Thymus (tissue), 11 donors: ENCODE data around the gene EIF1AX. TPM values are rescaled to one million over a fixed set of nuclear protein-coding genes. Genes with fewer than 3 reads are reported as not detected.
"Not testable (repeated sequence)": the region's sequence is repeated elsewhere in the genome, so short reads cannot be mapped to it uniquely, and the experiment has no call there.

ENCODE experiments used
- DNase-seq, 9 donors: peaks; one replicate each; pipeline ENCODE4 v3.0.0-alpha.2; 2013; ENCODE audit warnings: low spot score in 9 of 9, low read depth in 6 of 9, missing footprints in 1 of 9
- H3K27ac ChIP-seq, 2 donors: one replicate each; pipeline ENCODE4 v1.5.1; 2013; ENCODE audit warnings: control low read depth in 1 of 2, low read depth in 1 of 2, low read length in 1 of 2, mild to moderate bottlenecking in 1 of 2, moderate library complexity in 1 of 2
- H3K27me3 ChIP-seq, 2 donors: one replicate each; pipeline ENCODE4 v1.5.1; 2013; ENCODE audit warnings: low read length in 1 of 2; ENCODE audit not compliant: control insufficient read depth in 2 of 2, insufficient read depth in 1 of 2
- H3K36me3 ChIP-seq, 2 donors: one replicate each; pipeline ENCODE4 v1.5.1; 2013; ENCODE audit warnings: low read length in 1 of 2, mild to moderate bottlenecking in 1 of 2, moderate library complexity in 1 of 2; ENCODE audit not compliant: control insufficient read depth in 2 of 2, insufficient read depth in 2 of 2
- H3K4me1 ChIP-seq, 2 donors: one replicate each; pipeline ENCODE4 v1.5.1; 2013; ENCODE audit warnings: low read length in 2 of 2; ENCODE audit not compliant: control insufficient read depth in 2 of 2, insufficient read depth in 2 of 2
- H3K4me3 ChIP-seq, 2 donors: one replicate each; pipeline ENCODE4 v1.5.1; 2013; ENCODE audit warnings: low read length in 2 of 2, control low read depth in 1 of 2, mild to moderate bottlenecking in 1 of 2
- H3K9me3 ChIP-seq, 2 donors: one replicate each; pipeline ENCODE4 v1.5.1; 2013; ENCODE audit warnings: low read length in 1 of 2, mild to moderate bottlenecking in 1 of 2; ENCODE audit not compliant: control insufficient read depth in 2 of 2, insufficient read depth in 1 of 2
- WGBS: extraction: QIAGEN DNeasy Blood & Tissue Kit; methylation state at CpG from one replicate; pipeline ENCODE4 v1.1.7; 2013; 5-methylcytosine and 5-hydroxymethylcytosine counted together
- polyA plus RNA-seq: library from polyadenylated mRNA; stranded (reverse); fragments of 200-250 nt; gene quantifications from one replicate; pipeline ENCODE4 v1.2.3, GENCODE V29; 2013
- total RNA-seq: library from RNA; stranded (reverse); fragments of 120-200 nt; gene quantifications from one replicate; pipeline ENCODE4 v1.2.4, GENCODE V29; 2013
- donor health status: healthy.

The EIF1AX gene
- total and polyA plus RNA-seq, 2 donors: 40.5 to 45.3 TPM

DNA sequence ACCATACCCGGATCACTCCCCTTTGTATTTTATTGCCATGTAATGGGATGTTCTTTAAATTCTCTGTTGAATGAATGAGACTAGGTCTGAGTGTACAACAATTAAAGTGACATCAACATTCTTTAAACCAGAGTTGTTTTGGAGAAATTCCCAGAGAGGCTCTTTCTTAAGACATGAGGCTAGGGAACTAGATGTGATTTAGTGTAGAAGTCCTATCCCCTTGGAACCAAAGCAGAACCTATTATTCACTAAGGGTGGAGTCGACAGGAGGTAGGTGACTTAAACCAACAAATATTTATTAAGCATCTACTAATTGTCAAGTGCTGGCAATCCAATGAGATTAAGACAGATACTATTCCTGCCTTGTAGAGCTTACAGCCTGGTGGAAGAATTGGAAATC lies 1.7 kb downstream of the EIF1AX start:
- peak overlapping the region; percentile 73 to 98 for H3K4me3 ChIP-seq
- H3K9me3 ChIP-seq: no peaks in the 10 kb centered on the region
- H3K27ac ChIP-seq: no peak overlapping the region
- H3K27me3 ChIP-seq: no peaks in the 10 kb centered on the region
- H3K4me1 ChIP-seq: peaks cover 0 to 7% of the 10 kb centered on the region in 2 donors
- 81% methylated on average over 2 of the region's 2 CpGs for WGBS
- DNase-seq: no peak
- H3K36me3 ChIP-seq: peaks cover 3 to 25% of the 10 kb centered on the region in 2 donors

DNA sequence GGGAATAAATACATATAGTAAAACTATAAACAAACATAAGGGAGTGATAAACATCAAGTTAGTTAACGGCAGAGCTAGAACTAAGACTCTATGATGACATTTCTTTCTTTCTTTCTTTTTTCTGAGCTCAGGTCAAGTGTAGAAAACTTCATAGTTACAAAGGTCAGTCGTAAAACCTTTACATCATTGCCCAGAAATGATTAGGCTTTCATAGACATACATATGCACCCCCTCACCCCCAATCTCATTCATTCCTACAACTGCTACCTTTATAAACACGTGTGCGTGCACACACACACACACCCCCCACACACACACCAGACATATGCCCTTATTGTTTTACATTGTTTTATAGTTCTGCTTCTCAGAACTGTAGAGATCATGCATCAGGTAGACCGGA lies 5.7 kb downstream of the EIF1AX start:
- no peak for DNase-seq
- Histone ChIP-seq H3K27me3 (no peaks in the 10 kb centered on the region), H3K27ac (no peak overlapping the region), H3K36me3 (peaks cover 12 to 57% of the 10 kb centered on the region in 2 donors), H3K9me3 (no peaks in the 10 kb centered on the region), H3K4me1 (peaks cover 0 to 3% of the 10 kb centered on the region in 2 donors), H3K4me3 (no peak overlapping the region)
- 96% methylated on average over 5 of the region's 5 CpGs for WGBS

DNA sequence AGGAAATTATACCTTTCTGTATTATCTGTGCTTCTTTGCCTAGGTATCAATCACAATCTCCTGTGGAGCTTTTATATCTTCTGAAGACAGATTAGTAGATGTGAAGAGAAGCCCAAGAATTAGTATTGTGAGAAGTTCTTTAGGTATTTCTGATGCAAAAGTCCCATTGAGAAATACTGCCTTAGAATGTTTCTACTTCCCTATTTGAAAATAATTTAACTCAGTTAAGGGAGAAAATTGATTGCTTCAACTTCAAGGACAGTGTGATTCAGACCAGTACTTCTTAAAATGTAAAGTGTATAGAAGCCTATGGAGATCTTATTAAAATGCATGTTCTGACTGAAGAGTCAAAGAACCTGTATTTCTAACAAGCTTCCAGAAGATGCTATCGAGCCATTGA lies 9.0 kb downstream of the EIF1AX start:
- no peak for DNase-seq
- Histone ChIP-seq H3K27me3 (no peaks in the 10 kb centered on the region), H3K27ac (no peak overlapping the region), H3K36me3 (peaks cover 12 to 73% of the 10 kb centered on the region in 2 donors), H3K4me3 (no peak overlapping the region), H3K4me1 (no peaks in the 10 kb centered on the region), H3K9me3 (no peaks in the 10 kb centered on the region)
- WGBS: 95% methylated on average over 1 of the region's 1 CpG

DNA sequence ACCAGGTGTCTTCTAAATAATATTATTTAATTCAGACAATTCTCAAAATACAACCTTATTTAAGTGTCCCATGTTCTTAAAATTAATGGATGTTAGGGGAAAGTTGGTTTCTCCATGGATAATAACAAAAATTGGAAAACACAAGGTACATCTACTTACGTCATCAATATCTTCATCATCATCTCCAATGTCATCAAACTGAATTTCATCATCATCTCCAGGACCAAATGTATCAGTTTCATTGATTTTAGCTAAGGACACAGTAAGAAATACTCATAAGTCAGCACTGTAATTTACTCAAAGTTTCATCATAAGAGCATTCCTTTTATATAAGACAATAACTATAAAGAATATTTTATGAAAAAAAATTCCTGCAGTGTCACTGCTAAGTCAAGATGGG lies 11.3 kb downstream of the EIF1AX start:
- no peak for DNase-seq
- 98% methylated on average over 1 of the region's 1 CpG for WGBS
- Histone ChIP-seq H3K27me3 (no peaks in the 10 kb centered on the region), H3K36me3 (peaks cover 10 to 55% of the 10 kb centered on the region in 2 donors), H3K27ac (no peak overlapping the region), H3K4me3 (no peak overlapping the region), H3K9me3 (no peaks in the 10 kb centered on the region), H3K4me1 (no peaks in the 10 kb centered on the region)

DNA sequence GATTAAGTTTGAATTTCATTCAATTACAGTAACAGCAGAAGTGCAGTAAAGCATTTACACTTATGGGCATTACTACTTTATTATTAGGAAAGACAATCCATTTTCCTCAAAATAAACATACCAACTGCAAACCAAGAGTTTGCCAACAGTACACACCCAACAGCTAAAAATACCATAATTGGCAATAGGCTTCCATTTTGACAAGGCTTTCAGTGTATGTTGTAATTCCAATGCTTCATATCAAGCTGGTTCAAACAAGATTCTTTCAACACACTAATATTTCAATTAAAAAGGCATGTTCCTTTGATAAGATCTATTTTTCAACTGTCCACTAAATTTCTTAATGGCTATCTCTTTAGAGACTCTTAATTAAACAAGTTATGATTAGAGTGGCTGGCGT lies 12.1 kb downstream of the EIF1AX start:
- Histone ChIP-seq H3K27ac (no peak overlapping the region), H3K27me3 (no peaks in the 10 kb centered on the region), H3K4me1 (no peaks in the 10 kb centered on the region), H3K4me3 (no peak overlapping the region), H3K36me3 (peaks cover 10 to 54% of the 10 kb centered on the region in 2 donors), H3K9me3 (no peaks in the 10 kb centered on the region)
- DNase-seq: no peak
- WGBS: 95% methylated on average over 1 of the region's 1 CpG

DNA sequence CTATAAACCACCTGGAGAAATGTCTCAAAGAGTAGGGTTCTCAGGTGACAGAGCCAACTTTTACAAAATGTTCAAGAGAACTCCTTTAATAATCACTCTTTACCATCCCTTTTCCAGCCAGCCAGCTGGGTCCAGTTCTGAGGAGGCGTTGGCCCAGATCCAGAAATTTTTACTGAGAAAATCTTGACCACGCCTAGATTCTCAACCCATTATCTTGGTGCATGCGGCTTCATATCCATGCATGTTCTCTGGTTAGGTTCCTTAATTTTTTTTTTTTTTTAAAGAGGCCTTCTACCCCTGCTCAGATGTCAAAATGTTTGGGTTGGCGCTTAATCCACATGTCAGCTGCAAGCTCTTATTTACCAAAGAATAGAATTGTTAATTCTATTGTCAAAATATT lies 13.0 kb downstream of the EIF1AX start:
- DNase-seq: no peak
- H3K4me1 ChIP-seq: no peaks in the 10 kb centered on the region
- H3K36me3 ChIP-seq: peaks cover 10 to 52% of the 10 kb centered on the region in 2 donors
- H3K27ac ChIP-seq: no peak overlapping the region
- no peak overlapping the region for H3K4me3 ChIP-seq
- 95% methylated on average over 4 of the region's 4 CpGs for WGBS
- no peaks in the 10 kb centered on the region for H3K9me3 ChIP-seq
- no peaks in the 10 kb centered on the region for H3K27me3 ChIP-seq

DNA sequence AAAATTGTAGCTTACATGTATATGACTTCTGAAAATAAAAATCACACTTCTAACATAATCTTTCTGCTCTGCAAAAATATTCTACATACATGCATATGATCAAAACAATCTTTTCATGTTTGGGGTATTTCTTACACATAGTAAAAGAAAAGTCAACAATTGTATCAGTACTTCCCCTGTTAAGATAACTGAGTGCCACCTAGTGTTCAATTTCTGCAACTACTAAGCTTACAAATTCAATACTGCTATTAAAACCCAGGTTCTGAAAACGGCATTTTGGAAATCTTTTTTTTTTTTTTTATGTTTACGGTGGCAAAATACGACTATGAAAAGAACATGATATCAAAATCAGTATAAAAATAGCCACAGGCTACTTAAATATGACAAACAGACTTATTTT lies 14.2 kb downstream of the EIF1AX start:
- H3K27ac ChIP-seq, H3K27me3 ChIP-seq, H3K4me3 ChIP-seq, H3K9me3 ChIP-seq, H3K4me1 ChIP-seq, DNase-seq: not testable (repeated sequence)
- 4% methylated on average over 3 of the region's 3 CpGs for WGBS
- H3K36me3 ChIP-seq: peaks cover 7 to 40% of the 10 kb centered on the region in 2 donors

DNA sequence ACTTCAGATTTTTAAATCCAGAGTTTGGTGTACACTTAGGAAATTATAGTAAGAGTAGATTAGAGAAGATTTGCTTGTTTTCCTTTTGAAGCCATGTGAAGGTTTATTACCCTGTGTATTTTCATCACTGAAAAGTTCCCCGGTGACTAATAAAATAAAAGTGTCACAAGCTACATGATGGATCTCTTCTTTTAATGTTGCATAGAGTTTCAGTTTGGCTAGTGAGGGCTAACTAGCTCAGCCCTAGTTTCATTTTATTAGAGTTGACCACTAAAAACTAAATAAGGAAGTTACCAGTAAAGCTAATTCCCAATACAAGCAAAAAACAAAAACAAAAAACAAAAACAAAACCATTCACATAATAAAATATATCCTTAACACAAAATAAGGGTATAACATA lies 14.8 kb downstream of the EIF1AX start:
- H3K9me3 ChIP-seq, H3K4me3 ChIP-seq, H3K27me3 ChIP-seq, DNase-seq, H3K4me1 ChIP-seq, H3K27ac ChIP-seq: not testable (repeated sequence)
- peaks cover 7 to 35% of the 10 kb centered on the region in 2 donors for H3K36me3 ChIP-seq
- 85% methylated on average over 1 of the region's 1 CpG for WGBS

DNA sequence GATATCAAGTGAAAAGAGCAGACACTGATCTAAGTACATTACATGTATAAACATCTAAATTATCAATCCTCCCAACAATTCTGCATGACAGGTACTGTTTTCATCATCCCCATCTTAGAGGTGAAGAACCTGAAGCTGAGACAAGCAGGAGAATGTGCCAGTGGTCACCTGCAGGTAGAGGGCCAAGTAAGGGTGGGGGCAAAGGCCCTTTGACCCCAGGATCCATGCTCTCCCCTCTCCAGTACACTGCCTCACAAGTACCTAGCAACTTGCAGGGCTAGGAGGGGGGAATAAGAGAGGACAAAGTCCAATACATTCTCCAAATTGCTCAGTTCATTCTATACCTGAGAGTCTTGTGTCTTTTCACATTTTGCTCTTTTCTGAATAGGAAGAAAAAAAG lies 16.7 kb downstream of the EIF1AX start:
- H3K36me3 ChIP-seq: peaks cover 0 to 21% of the 10 kb centered on the region in 2 donors
- H3K4me1 ChIP-seq: no peaks in the 10 kb centered on the region
- H3K27me3 ChIP-seq: no peaks in the 10 kb centered on the region
- no peak overlapping the region for H3K27ac ChIP-seq
- no peak overlapping the region for H3K4me3 ChIP-seq
- no peaks in the 10 kb centered on the region for H3K9me3 ChIP-seq
- DNase-seq: no peak
